ENCODE data around the gene C5orf47. TPM values are rescaled to one million over a fixed set of nuclear protein-coding genes. Genes with fewer than 3 reads are reported as not detected.

Gene C5orf47
- total RNA-seq, 3 donors from 2014 or later = not detected

DNA sequence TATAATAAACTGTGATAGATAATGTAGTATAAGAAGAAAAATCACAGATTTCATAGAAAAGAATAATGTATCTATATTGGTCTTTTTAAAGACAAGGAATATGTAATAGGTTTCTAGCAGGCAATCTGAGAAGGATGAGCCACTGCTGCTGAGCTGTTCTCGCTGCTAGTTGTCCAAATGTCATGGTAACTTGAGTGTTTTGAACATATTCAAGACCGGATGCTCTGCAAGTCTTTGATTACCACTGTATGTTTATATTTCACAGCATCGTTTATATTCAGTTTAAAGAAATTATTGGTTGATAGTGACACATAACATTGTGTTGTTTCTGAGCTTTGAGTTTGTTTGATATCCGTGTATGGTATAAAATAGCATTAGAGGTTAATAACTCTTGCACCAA is 9.6 kb downstream of the C5orf47 start:
- Histone ChIP-seq H3K4me3 (no peak overlapping the region), H3K9me3 (no peaks in the 10 kb centered on the region), H3K27ac (no peak overlapping the region), H3K4me1 (no peaks in the 10 kb centered on the region), H3K36me3 (no peaks in the 10 kb centered on the region), H3K27me3 (peaks cover 0 to 5% of the 10 kb centered on the region in 2 donors)
- DNase-seq (ENCODE audit: low spot score in 2 of 2) = no peak
- no peak for TF ChIP-seq POLR2A (IDR thresholded peaks at IDR 0.05)
- TF ChIP-seq POLR2AphosphoS5 (IDR thresholded peaks at IDR 0.05) = no peak
- TF ChIP-seq, protein P1, sequence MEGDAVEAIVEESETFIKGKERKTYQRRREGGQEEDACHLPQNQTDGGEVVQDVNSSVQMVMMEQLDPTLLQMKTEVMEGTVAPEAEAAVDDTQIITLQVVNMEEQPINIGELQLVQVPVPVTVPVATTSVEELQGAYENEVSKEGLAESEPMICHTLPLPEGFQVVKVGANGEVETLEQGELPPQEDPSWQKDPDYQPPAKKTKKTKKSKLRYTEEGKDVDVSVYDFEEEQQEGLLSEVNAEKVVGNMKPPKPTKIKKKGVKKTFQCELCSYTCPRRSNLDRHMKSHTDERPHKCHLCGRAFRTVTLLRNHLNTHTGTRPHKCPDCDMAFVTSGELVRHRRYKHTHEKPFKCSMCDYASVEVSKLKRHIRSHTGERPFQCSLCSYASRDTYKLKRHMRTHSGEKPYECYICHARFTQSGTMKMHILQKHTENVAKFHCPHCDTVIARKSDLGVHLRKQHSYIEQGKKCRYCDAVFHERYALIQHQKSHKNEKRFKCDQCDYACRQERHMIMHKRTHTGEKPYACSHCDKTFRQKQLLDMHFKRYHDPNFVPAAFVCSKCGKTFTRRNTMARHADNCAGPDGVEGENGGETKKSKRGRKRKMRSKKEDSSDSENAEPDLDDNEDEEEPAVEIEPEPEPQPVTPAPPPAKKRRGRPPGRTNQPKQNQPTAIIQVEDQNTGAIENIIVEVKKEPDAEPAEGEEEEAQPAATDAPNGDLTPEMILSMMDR (IDR thresholded peaks at IDR 0.05) = no peak
- intact Hi-C loops (cut with DNase I; ENCODE audit: low total_unique reads) = no loop called here

GRCh38 chr5:174000076-174000475 is 11.1 kb downstream of the C5orf47 start:
- intact Hi-C loops (cut with DNase I; ENCODE audit: low total_unique reads) = no loop called here
- H3K9me3 ChIP-seq = no peaks in the 10 kb centered on the region
- H3K4me3 ChIP-seq = no peak overlapping the region
- H3K27me3 ChIP-seq = peaks cover 0 to 5% of the 10 kb centered on the region in 2 donors
- no peaks in the 10 kb centered on the region for H3K4me1 ChIP-seq
- no peak for DNase-seq (ENCODE audit: low spot score in 2 of 2)
- no peaks in the 10 kb centered on the region for H3K36me3 ChIP-seq
- H3K27ac ChIP-seq = no peak overlapping the region
- TF ChIP-seq, protein P1 (IDR thresholded peaks at IDR 0.05) = no peak
- TF ChIP-seq POLR2A (IDR thresholded peaks at IDR 0.05) (no peak), POLR2AphosphoS5 (IDR thresholded peaks at IDR 0.05) (no peak)

- Histone ChIP-seq H3K27me3 (no peaks in the 10 kb centered on the region), H3K9me3 (no peaks in the 10 kb centered on the region), H3K27ac (no peak overlapping the region), H3K36me3 (no peaks in the 10 kb centered on the region), H3K4me1 (no peaks in the 10 kb centered on the region), H3K4me3 (no peak overlapping the region)
- TF ChIP-seq POLR2A (IDR thresholded peaks at IDR 0.05) (no peak), POLR2AphosphoS5 (IDR thresholded peaks at IDR 0.05) (no peak)
- TF ChIP-seq, protein P1 (IDR thresholded peaks at IDR 0.05) = no peak
- DNase-seq (ENCODE audit: low spot score in 2 of 2) = no peak
- intact Hi-C loops (cut with DNase I; ENCODE audit: low total_unique reads) = no loop called here
These were observed 14.8 kb downstream of the C5orf47 start for GRCh38 chr5:174003795-174004194.

GRCh38 chr5:174008922-174009321 is 20.0 kb downstream of the C5orf47 start:
- H3K27ac ChIP-seq = no peak overlapping the region
- intact Hi-C loops (cut with DNase I; ENCODE audit: low total_unique reads) = no loop called here
- TF ChIP-seq POLR2A (IDR thresholded peaks at IDR 0.05) (no peak), POLR2AphosphoS5 (IDR thresholded peaks at IDR 0.05) (no peak)
- TF ChIP-seq, protein P1 (IDR thresholded peaks at IDR 0.05) = no peak

GRCh38 chr5:174010365-174010764 is 21.4 kb downstream of the C5orf47 start:
- Histone ChIP-seq H3K4me3 (no peak overlapping the region), H3K27me3 (no peaks in the 10 kb centered on the region), H3K36me3 (no peaks in the 10 kb centered on the region), H3K27ac (no peak overlapping the region), H3K9me3 (no peaks in the 10 kb centered on the region), H3K4me1 (no peaks in the 10 kb centered on the region)
- no peak for TF ChIP-seq POLR2A (IDR thresholded peaks at IDR 0.05)
- TF ChIP-seq, protein P1 (IDR thresholded peaks at IDR 0.05) = no peak
- no peak for TF ChIP-seq POLR2AphosphoS5 (IDR thresholded peaks at IDR 0.05)
- intact Hi-C loops (cut with DNase I; ENCODE audit: low total_unique reads) = no loop called here
- no peak for DNase-seq (ENCODE audit: low spot score in 2 of 2)

More at GRCh38 chr5:174008922-174009321, 20.0 kb downstream of the C5orf47 start:
- no peak for DNase-seq (ENCODE audit: low spot score in 2 of 2)
- Histone ChIP-seq H3K9me3 (no peaks in the 10 kb centered on the region), H3K27me3 (no peaks in the 10 kb centered on the region), H3K4me3 (no peak overlapping the region), H3K4me1 (no peaks in the 10 kb centered on the region), H3K36me3 (no peaks in the 10 kb centered on the region)

All from breast epithelium (tissue), 4 donors.